GM19324 (cell line): Measurements from ENCODE around the gene PSME3.

Experiments
- ATAC-seq: cut with Tn5 transposase; IDR thresholded peaks from one replicate; pipeline ENCODE4 v1.9.1; 2021; ENCODE audit warnings: mild to moderate bottlenecking, moderate library complexity; ENCODE audit not compliant: unreplicated experiment, low FRiP score

PSME3 gene

DNA sequence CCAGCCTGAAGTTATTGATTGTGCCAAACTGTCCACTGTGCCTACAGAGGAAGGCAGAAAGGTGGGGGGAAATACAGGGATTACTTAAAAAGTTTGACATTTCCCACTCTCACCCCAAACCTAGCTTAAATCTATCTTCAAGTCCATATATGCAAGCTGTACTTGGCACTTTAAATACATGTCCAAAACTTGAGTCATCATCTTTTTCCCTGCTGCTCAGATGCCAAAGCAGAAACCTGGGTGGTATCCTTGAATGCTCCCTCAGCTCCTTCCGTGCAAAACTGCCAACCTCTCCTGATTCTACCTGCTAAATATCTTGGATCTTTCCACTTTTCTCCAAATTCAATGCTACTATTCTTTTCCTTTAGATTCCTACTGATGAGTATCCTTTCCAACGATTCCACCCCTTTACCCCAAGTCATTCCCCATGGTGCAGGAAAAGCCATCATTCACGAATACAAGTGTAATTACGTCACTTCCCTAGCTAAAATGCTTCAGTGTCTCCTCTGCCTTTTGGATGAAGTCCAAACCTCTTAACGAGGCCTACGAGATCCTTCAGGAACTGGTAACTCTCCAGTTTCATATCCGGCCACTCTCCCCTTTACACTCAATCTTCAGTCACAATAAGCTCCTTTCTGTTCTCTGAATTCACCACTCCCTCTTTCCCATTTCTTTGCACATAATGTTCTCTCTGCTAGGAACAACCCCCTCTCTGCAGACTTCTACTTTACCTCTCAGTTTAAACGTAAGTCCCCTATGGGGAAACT lies 18.4 kb upstream of the PSME3 start:
- ATAC-seq = no peak

- ATAC-seq = no peak
Observed at GRCh38 chr17:42817866-42818265, 15.3 kb upstream of the PSME3 start.

DNA sequence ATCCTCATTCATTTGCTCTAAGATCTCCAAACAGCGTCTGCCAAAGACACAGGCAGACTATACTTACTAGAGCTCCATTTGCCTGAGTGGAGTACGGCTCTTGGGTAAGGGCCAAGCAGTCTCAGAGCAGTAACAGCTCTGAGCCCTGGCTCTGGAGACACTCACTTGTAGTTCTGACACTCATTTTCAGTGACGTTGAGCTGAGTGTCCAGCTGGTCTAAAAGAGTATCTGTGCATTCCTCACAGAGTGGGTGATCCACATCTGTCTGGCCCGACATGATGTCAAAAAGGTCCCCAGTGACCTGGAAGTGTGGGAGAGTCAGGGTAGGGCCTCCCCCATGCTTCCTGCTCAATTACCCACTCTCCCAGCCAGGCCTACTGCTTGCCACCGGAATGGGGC lies 14.8 kb upstream of the PSME3 start:
- no peak for ATAC-seq

- ATAC-seq = no peak
Observed at GRCh38 chr17:42819939-42820535, 13.2 kb upstream of the PSME3 start.

DNA sequence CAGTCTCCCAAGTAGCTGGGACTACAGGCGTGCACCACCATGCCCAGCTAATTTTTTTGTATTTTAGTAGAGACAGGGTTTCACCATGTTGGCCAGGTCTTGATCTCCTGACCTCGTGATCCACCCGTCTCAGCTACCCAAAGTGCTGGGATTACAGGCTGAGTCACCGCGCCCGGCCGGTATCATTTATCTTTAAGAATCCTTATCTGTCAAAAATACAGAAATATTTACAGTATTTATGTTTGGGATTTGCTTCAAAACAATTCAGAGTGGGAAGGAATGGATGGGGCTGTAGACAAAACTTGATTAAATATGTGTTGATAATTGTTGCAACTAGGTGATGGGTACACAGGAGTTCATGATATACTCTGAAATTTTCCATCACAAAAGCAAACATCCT lies 12.0 kb upstream of the PSME3 start:
- ATAC-seq = no peak

GRCh38 chr17:42827472-42827871 lies 5.7 kb upstream of the PSME3 start:
- no peak for ATAC-seq

- no peak for ATAC-seq
Observed at GRCh38 chr17:42830971-42831370, 2.2 kb upstream of the PSME3 start.

GRCh38 chr17:42832213-42832933 lies 824 bp upstream of the PSME3 start:
- no peak for ATAC-seq

- ATAC-seq = no peak
Observed at GRCh38 chr17:42833767-42834422, 698 bp downstream of the PSME3 start.

DNA sequence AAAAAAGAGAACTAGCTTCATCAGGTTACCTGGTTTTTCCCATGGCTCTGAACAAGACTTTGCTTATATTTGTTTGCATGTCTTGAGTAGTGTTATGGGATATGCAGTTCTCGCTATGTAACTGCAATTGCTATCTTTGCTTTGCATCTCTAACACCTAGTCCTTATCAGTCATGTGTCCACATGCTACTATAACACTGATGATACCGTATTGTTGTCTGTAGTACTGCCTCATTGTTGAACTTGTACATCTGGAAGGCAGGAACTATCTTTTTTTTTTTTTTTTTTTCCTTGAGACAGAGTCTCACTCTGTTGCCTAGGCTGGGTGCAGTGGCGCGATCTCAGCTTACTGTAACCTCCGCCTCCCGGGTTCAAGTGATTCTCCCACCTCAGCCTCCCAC lies 2.5 kb downstream of the PSME3 start:
- no peak for ATAC-seq

- ATAC-seq = no peak
Observed at GRCh38 chr17:42841975-42842685, 8.9 kb downstream of the PSME3 start.

DNA sequence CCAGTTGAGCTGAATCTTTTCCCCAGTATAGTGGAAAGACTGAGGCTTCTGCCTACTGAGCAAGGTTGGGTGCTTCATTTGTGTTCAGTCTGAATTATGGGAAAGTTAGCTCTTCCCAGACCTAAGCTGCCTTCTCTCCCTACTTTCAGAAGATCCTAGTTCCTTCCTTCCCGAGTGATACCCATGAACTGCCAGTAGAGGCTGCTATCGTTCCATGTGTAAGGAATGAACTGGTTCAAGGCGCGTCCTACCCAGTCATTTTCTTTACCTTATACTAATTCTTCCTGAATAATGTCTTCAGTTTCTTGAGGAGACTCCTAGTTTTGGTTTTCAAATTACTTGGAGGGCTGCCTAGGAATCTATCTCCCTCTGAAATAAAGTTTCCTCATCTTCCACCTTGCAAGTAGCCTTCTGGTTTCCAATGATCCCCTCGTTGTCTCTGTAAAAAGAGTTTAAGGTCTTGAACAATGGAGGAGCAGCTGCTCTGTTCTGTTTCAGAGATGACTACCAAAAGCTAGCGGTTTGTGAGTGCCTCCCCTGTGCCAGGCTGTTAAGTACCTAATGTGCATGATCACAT lies 10.2 kb downstream of the PSME3 start:
- no peak for ATAC-seq

GRCh38 chr17:42844271-42844670 lies 11.1 kb downstream of the PSME3 start, which contains the start of gene AOC2:
AOC2 (plus strand) TSS chr17:42844580; CDS start chr17:42844627, 47 bp downstream.
- no peak for ATAC-seq

GRCh38 chr17:42844761-42845555 lies 11.8 kb downstream of the PSME3 start:
- ATAC-seq = no peak

GRCh38 chr17:42845556-42845917 lies 12.3 kb downstream of the PSME3 start:
- no peak for ATAC-seq

- no peak for ATAC-seq
Observed at GRCh38 chr17:42845918-42846593, 12.9 kb downstream of the PSME3 start.

- ATAC-seq = no peak
Observed at GRCh38 chr17:42846594-42847280, 13.5 kb downstream of the PSME3 start.

GRCh38 chr17:42848093-42848492 lies 14.9 kb downstream of the PSME3 start:
- no peak for ATAC-seq
